Measurements from ENCODE around the gene EPHA6. TPM values are rescaled to one million over a fixed set of nuclear protein-coding genes. Genes with fewer than 3 reads are reported as not detected.

EPHA6 gene
- total RNA-seq, 2 experiments from 2014 or later: not detected

DNA sequence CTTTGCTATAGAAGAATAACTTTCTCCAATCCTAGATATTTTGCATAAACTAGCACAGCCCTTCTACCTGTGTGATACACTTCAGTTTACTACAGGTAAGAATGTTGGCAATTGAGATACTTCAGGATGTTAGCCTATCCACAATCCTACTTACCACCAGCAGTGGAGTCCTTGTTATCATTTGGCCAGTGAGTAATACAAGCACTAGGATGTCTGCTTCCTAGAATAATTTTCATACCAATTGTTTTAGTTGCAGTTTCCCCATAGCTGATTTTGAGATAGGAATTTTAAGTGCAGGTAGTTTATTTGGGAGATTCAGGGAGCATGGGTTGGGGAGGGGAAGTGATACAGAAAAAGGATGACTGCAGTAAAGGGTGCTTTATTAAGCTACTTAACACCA, 147.2 kb downstream of the EPHA6 start:
- Mint-ChIP-seq H3K36me3 (ENCODE audit: low read depth) (no peaks in the 10 kb centered on the region), H3K27me3 (no peaks in the 10 kb centered on the region), H3K4me3 (no peak overlapping the region), H3K27ac (no peak overlapping the region), H3K4me1 (ENCODE audit: low read depth) (no peaks in the 10 kb centered on the region), H3K9me3 (peaks cover 8% of the 10 kb centered on the region)
- Histone ChIP-seq H3K4me1 (ENCODE audit: insufficient read depth, low read length) (no peaks in the 10 kb centered on the region), H3K27ac (ENCODE audit: low read depth in 1 of 2, low read length in 2 of 2) (no peak overlapping the region), H3K4me3 (ENCODE audit: low read length) (no peak overlapping the region), H3K9me3 (ENCODE audit: control insufficient read depth in 1 of 2, insufficient read depth in 1 of 2, low read length in 2 of 2) (peaks cover 0 to 4% of the 10 kb centered on the region in 2 experiments), H3K36me3 (ENCODE audit: insufficient read depth, low read length) (no peaks in the 10 kb centered on the region), H3K27me3 (ENCODE audit: control insufficient read depth in 1 of 2, insufficient read depth in 2 of 2, low read length in 2 of 2) (no peaks in the 10 kb centered on the region)
- ChIA-PET POLR2A (no interaction called here), CTCF (no interaction called here)
- ATAC-seq (ENCODE audit: poor library complexity) (no peak), DNase-seq (no peak)
- intact Hi-C loops (cut with DNase I, micrococcal nuclease): no loop called here
- TF ChIP-seq, protein P1, sequence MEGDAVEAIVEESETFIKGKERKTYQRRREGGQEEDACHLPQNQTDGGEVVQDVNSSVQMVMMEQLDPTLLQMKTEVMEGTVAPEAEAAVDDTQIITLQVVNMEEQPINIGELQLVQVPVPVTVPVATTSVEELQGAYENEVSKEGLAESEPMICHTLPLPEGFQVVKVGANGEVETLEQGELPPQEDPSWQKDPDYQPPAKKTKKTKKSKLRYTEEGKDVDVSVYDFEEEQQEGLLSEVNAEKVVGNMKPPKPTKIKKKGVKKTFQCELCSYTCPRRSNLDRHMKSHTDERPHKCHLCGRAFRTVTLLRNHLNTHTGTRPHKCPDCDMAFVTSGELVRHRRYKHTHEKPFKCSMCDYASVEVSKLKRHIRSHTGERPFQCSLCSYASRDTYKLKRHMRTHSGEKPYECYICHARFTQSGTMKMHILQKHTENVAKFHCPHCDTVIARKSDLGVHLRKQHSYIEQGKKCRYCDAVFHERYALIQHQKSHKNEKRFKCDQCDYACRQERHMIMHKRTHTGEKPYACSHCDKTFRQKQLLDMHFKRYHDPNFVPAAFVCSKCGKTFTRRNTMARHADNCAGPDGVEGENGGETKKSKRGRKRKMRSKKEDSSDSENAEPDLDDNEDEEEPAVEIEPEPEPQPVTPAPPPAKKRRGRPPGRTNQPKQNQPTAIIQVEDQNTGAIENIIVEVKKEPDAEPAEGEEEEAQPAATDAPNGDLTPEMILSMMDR (IDR thresholded peaks at IDR 0.05): no peak

DNA sequence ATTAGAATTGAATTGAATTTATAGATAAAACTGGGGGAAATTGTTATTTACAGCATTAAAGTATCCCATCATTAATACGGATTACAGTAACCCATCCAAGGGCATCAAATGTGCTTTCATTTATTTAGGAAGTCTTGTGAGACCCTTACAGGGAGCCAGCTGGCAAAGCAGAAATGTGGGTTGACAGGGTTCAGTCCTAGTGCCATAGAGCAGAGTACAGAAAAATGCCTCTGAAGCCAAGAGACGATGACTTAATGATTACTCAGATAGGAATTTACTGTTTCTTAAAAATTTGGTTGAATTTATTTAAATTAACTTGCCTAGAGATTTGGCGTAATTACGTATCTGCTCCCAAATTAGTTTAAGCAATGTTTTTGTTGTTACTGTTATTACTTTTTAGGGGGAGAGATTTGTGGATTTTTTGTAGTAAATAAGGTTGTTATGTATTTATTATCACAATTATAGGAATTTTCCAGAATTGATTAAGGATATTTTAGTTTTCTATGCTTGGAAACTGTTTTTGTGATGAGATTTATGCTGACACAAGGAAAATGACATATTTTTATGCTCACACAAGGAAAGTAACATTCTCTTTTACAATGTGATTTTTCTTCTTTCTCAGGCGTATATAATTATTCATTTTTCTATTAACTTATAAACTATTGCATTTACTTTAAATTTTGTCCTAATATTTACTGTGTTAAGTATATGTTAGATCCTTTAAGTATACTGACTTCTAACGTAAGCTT, 152.0 kb downstream of the EPHA6 start:
- CTCF ChIA-PET: no interaction called here
- Mint-ChIP-seq H3K9me3 (no peaks in the 10 kb centered on the region), H3K36me3 (ENCODE audit: low read depth) (no peaks in the 10 kb centered on the region), H3K4me1 (ENCODE audit: low read depth) (no peaks in the 10 kb centered on the region), H3K4me3 (no peak overlapping the region), H3K27ac (no peak overlapping the region), H3K27me3 (no peaks in the 10 kb centered on the region)
- Histone ChIP-seq H3K27ac (ENCODE audit: low read depth in 1 of 2, low read length in 2 of 2) (no peak overlapping the region), H3K9me3 (ENCODE audit: control insufficient read depth in 1 of 2, insufficient read depth in 1 of 2, low read length in 2 of 2) (no peaks in the 10 kb centered on the region), H3K4me3 (ENCODE audit: low read length) (no peak overlapping the region), H3K36me3 (ENCODE audit: insufficient read depth, low read length) (no peaks in the 10 kb centered on the region), H3K27me3 (ENCODE audit: control insufficient read depth in 1 of 2, insufficient read depth in 2 of 2, low read length in 2 of 2) (no peaks in the 10 kb centered on the region), H3K4me1 (ENCODE audit: insufficient read depth, low read length) (no peaks in the 10 kb centered on the region)
- DNase-seq (no peak), ATAC-seq (ENCODE audit: poor library complexity) (no peak)
- TF ChIP-seq, protein P1 (IDR thresholded peaks at IDR 0.05): no peak
- POLR2A ChIA-PET: no interaction called here
- intact Hi-C loops (cut with DNase I, micrococcal nuclease): no loop called here

DNA sequence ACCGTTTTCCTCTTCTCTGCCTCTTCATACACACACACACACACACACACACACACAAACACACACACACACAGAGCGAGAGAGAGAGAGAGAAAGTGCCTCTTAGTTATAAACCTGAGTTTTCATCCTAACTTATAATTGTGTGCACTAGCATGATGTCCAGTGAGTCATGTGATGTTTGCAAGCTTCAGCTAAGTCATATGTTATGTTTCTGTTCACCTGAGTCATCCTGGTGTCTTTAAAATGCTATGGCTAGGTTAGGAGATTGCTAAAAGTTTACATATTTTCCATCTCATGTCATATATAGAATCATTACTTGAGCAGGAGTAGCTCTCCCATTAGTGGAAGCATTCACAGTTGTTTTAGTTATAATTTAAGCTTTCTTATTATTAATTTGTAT, 155.8 kb downstream of the EPHA6 start:
- no peak for ATAC-seq (ENCODE audit: poor library complexity)
- H3K4me1 ChIP-seq (ENCODE audit: insufficient read depth, low read length): no peaks in the 10 kb centered on the region
- CTCF ChIA-PET: no interaction called here
- H3K27me3 ChIP-seq (ENCODE audit: control insufficient read depth in 1 of 2, insufficient read depth in 2 of 2, low read length in 2 of 2): no peaks in the 10 kb centered on the region
- no peaks in the 10 kb centered on the region for H3K36me3 ChIP-seq (ENCODE audit: insufficient read depth, low read length)
- Mint-ChIP-seq H3K27me3 (no peaks in the 10 kb centered on the region), H3K9me3 (no peaks in the 10 kb centered on the region), H3K27ac (no peak overlapping the region), H3K36me3 (ENCODE audit: low read depth) (no peaks in the 10 kb centered on the region), H3K4me3 (no peak overlapping the region), H3K4me1 (ENCODE audit: low read depth) (no peaks in the 10 kb centered on the region)
- intact Hi-C loops (cut with DNase I, micrococcal nuclease): no loop called here
- TF ChIP-seq, protein P1 (IDR thresholded peaks at IDR 0.05): no peak
- H3K4me3 ChIP-seq (ENCODE audit: low read length): no peak overlapping the region
- no peak overlapping the region for H3K27ac ChIP-seq (ENCODE audit: low read depth in 1 of 2, low read length in 2 of 2)
- DNase-seq: no peak
- POLR2A ChIA-PET: no interaction called here
- H3K9me3 ChIP-seq (ENCODE audit: control insufficient read depth in 1 of 2, insufficient read depth in 1 of 2, low read length in 2 of 2): peaks cover 0 to 3% of the 10 kb centered on the region in 2 experiments
